GM12872 (cell line): ENCODE results near the gene PAFAH2.

Experiments used
- CTCF ChIP-seq: IDR thresholded peaks from 3 replicates; pipeline ENCODE4 v1.5.1; 2011; ENCODE audit warnings: low read depth, mild to moderate bottlenecking, low read length, moderate library complexity; ENCODE audit not compliant: insufficient read depth

PAFAH2 gene

GRCh38 chr1:26043765-26044164 is 45.9 kb upstream of the PAFAH2 start:
- TF ChIP-seq CTCF: no peak

GRCh38 chr1:26041978-26042377 is 44.1 kb upstream of the PAFAH2 start:
- no peak for TF ChIP-seq CTCF

GRCh38 chr1:26041401-26041800 is 43.5 kb upstream of the PAFAH2 start:
- no peak for TF ChIP-seq CTCF

- TF ChIP-seq CTCF: no peak
These were observed 41.0 kb upstream of the PAFAH2 start for GRCh38 chr1:26038904-26039303.

GRCh38 chr1:26038477-26038876 is 40.6 kb upstream of the PAFAH2 start:
- no peak for TF ChIP-seq CTCF

GRCh38 chr1:26037904-26038303 is 40.0 kb upstream of the PAFAH2 start:
- no peak for TF ChIP-seq CTCF

GRCh38 chr1:26036756-26037281 is 39.0 kb upstream of the PAFAH2 start:
- no peak for TF ChIP-seq CTCF
